GM12878 (cell line): ENCODE measurements around the gene ATP10A. TPM values are rescaled to one million over a fixed set of nuclear protein-coding genes. Genes with fewer than 3 reads are reported as not detected.

Experiments
- BHLHE40 ChIP-seq, 2 experiments: fragments of 450-650 bp in 1 of 2; IDR thresholded peaks; 2 replicates each; pipeline ENCODE4 v1.6.1; 2011 to 2017; ENCODE audit warnings: low read depth in 2 of 2, borderline replicate concordance in 1 of 2, improper control_type of control experiment in 1 of 2, low read length in 1 of 2, mild to moderate bottlenecking in 1 of 2
- CREM ChIP-seq: IDR thresholded peaks from 2 replicates; pipeline ENCODE4 v1.6.1; 2014; ENCODE audit warnings: antibody characterized with exemption, low read depth
- E2F8 ChIP-seq: fragments of 450-650 bp; IDR thresholded peaks from 2 replicates; pipeline ENCODE4 v1.6.1; 2018; ENCODE audit warnings: mild to moderate bottlenecking, low read depth, moderate library complexity; ENCODE audit not compliant: partially characterized antibody
- EED ChIP-seq: sonication (generic); IDR thresholded peaks from 2 replicates; pipeline ENCODE4 v1.6.1; 2016; ENCODE audit warnings: antibody characterized with exemption, low read depth
- ELK1 ChIP-seq: IDR thresholded peaks from 2 replicates; pipeline ENCODE4 v1.6.1; 2012; ENCODE audit warnings: low read depth, low read length, improper control_type of control experiment
- IKZF1 ChIP-seq: fragments of 450-650 bp; conservative IDR thresholded peaks from 2 replicates; pipeline ENCODE4 v1.6.1; 2017; ENCODE audit warnings: antibody characterized with exemption, mild to moderate bottlenecking
- NFIC ChIP-seq: IDR thresholded peaks from 2 replicates; pipeline ENCODE4 v1.6.1; 2012; ENCODE audit warnings: low read depth, mild to moderate bottlenecking, inconsistent platforms, low read length, moderate library complexity
- ZNF384 ChIP-seq: IDR thresholded peaks from 2 replicates; pipeline ENCODE4 v1.6.1; 2012; ENCODE audit warnings: low read depth, mild to moderate bottlenecking, low read length, improper control_type of control experiment, borderline replicate concordance
- ZNF622 ChIP-seq: fragments of 450-650 bp; IDR thresholded peaks from 2 replicates; pipeline ENCODE4 v1.6.1; 2017; ENCODE audit warnings: mild to moderate bottlenecking, inconsistent platforms
- polyA plus RNA-seq, 11 experiments: library from polyadenylated mRNA; depleted of rRNA in 4 of 11; unstranded in 6 of 11; stranded (reverse) in 5 of 11; fragments of >200 nt; fragmentation: Nextera tagmentation in 4 of 11; fragmentation: Illumina TruSeq in 1 of 11; extraction: Ambion mirVana in 4 of 11; extraction: Trizol in 1 of 11; gene quantifications; 1 replicate in 1 of 11; 2 replicates in 10 of 11; pipeline versions ENCODE4 v1.2.1 to v1.2.3, GENCODE V29; 2011 to 2016; ENCODE audit warnings: inconsistent platforms in 2 of 11, missing spikeins in 2 of 11, low read depth in 1 of 11
- total RNA-seq, 4 experiments: library from RNA; depleted of rRNA in 3 of 4; stranded (reverse); fragments of >200 nt in 3 of 4; fragmentation: Illumina TruSeq in 1 of 4; extraction: Trizol in 1 of 4; gene quantifications; 2 replicates each; pipeline versions ENCODE4 v1.2.1 to v1.2.3, GENCODE V29; 2013 to 2021
- TF ChIP-seq, protein P1 (sequence below): fragments of 450-650 bp; IDR thresholded peaks from 2 replicates; pipeline ENCODE4 v1.6.1; 2016; ENCODE audit warnings: mild to moderate bottlenecking

ATP10A gene
- total and polyA plus RNA-seq, 10 of the 15 experiments (the other 5 are each of a cell fraction or from before 2014, with no cell fraction given): 0.04 to 1.5 (median 0.31) TPM; not detected in 2

GRCh38 chr15:25890529-25890928 lies 27.4 kb upstream of the ATP10A start (continued):
- no peak for TF ChIP-seq ZNF384
- TF ChIP-seq EED: no peak
- TF ChIP-seq, protein P1, sequence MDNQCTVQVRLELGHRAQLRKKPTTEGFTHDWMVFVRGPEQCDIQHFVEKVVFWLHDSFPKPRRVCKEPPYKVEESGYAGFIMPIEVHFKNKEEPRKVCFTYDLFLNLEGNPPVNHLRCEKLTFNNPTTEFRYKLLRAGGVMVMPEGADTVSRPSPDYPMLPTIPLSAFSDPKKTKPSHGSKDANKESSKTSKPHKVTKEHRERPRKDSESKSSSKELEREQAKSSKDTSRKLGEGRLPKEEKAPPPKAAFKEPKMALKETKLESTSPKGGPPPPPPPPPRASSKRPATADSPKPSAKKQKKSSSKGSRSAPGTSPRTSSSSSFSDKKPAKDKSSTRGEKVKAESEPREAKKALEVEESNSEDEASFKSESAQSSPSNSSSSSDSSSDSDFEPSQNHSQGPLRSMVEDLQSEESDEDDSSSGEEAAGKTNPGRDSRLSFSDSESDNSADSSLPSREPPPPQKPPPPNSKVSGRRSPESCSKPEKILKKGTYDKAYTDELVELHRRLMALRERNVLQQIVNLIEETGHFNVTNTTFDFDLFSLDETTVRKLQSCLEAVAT: no peak
- no peak for TF ChIP-seq ELK1
- TF ChIP-seq E2F8: no peak
- no peak for TF ChIP-seq ZNF622
- TF ChIP-seq CREM: no peak
- no peak for TF ChIP-seq BHLHE40 (IDR thresholded peaks at IDR 0.05; ENCODE audit: borderline replicate concordance in 1 of 2, low read depth in 2 of 2, low read length in 1 of 2)
- TF ChIP-seq IKZF1: no peak
- TF ChIP-seq NFIC: no peak
